HCT116 (cell line): ENCODE results near the gene GTF2I. TPM values are rescaled to one million over a fixed set of nuclear protein-coding genes. Genes with fewer than 3 reads are reported as not detected.
"Not testable (repeated sequence)": the region's sequence is repeated elsewhere in the genome, so short reads cannot be mapped to it uniquely, and the experiment has no call there.

Source experiments
- ATAC-seq: fragments of 200-7000 bp; cut with Tn5 transposase; 2 replicates; pipeline ENCODE4 v1.9.1; 2020; ENCODE audit warnings: mild to moderate bottlenecking, moderate library complexity
- BruUV-seq: library from RNA; stranded (reverse); fragments of 400-500 nt; replicated peaks from 2 replicates; lab custom pipeline; 2021; lab: Mats Ljungman, UMichigan
- CTCF ChIA-PET: fragments of 300-600 bp; sonication (Branson Sonifier 250); formaldehyde crosslinking; loops from one replicate; lab custom pipeline; 2021; ENCODE audit warnings: antibody characterized with exemption; lab: Charles Lee
- POLR2A ChIA-PET: fragments of 300-600, 350-600 bp; sonication (Branson Sonifier 250); formaldehyde crosslinking; loops from one replicate; lab custom pipeline; 2021; ENCODE audit warnings: antibody characterized with exemption; lab: Charles Lee
- RAD21 ChIA-PET, 2 experiments: fragments of 300-600 bp; sonication (Branson Sonifier 250); formaldehyde crosslinking; loops; one replicate each; lab custom pipeline; 2023; ENCODE audit warnings: low total read pairs in 2 of 2; ENCODE audit not compliant: uncharacterized antibody in 2 of 2, unreplicated experiment in 2 of 2, low non-redundant PET in 1 of 2; lab: Charles Lee
- DNase-seq: peaks from one replicate; pipeline ENCODE4 v3.0.0-alpha.2; 2010; ENCODE audit warnings: low read depth, low spot score
- H2AFZ ChIP-seq: fragments of 200-600 bp; shearing (Covaris generic), sonication (generic); 2 replicates; pipeline ENCODE4 v1.6.1; 2017; ENCODE audit warnings: low read depth, mixed run types, mixed read lengths, antibody characterized with exemption, low read length; ENCODE audit not compliant: poor library complexity, severe bottlenecking
- H3K27ac ChIP-seq: 2 replicates; pipeline ENCODE4 v1.5.1; 2012; ENCODE audit warnings: low read depth, low read length
- H3K27me3 ChIP-seq: fragments of 200-600 bp; sonication (generic); 2 replicates; pipeline ENCODE4 v1.6.1; 2016; ENCODE audit warnings: mixed run types, low read length, mixed read lengths; ENCODE audit not compliant: insufficient read depth
- H3K36me3 ChIP-seq, 2 experiments: fragments of 200-500 bp in 1 of 2; fragments of 200-600 bp in 1 of 2; sonication (Bioruptor generic) in 1 of 2; sonication (generic) in 1 of 2; 2 replicates each; pipeline versions ENCODE4 v1.5.1 to v1.6.1; 2014 to 2016; ENCODE audit warnings: low read length in 2 of 2, inconsistent platforms in 1 of 2, mixed read lengths in 1 of 2, mixed run types in 1 of 2; ENCODE audit not compliant: insufficient read depth in 2 of 2, control insufficient read depth in 1 of 2
- H3K4me1 ChIP-seq, 2 experiments: fragments of 200-600 bp in 1 of 2; sonication (generic) in 1 of 2; 2 replicates each; pipeline versions ENCODE4 v1.5.1 to v1.6.1; 2012 to 2017; ENCODE audit warnings: low read length in 2 of 2, inconsistent platforms in 1 of 2, mild to moderate bottlenecking in 1 of 2, mixed read lengths in 1 of 2, mixed run types in 1 of 2, moderate library complexity in 1 of 2; ENCODE audit not compliant: insufficient read depth in 2 of 2, control insufficient read depth in 1 of 2
- H3K4me2 ChIP-seq: fragments of 200-600 bp; sonication (generic); 2 replicates; pipeline ENCODE4 v1.6.1; 2017; ENCODE audit warnings: mixed run types, low read length, mixed read lengths
- H3K4me3 ChIP-seq, 2 experiments: fragments of 200-600 bp in 1 of 2; sonication (generic) in 1 of 2; replicated peaks in 1 of 2; 2 replicates each; pipeline ENCODE4 v1.5.1; 2011 to 2016; ENCODE audit warnings: low read length in 2 of 2, control low read depth in 1 of 2, low read depth in 1 of 2, mild to moderate bottlenecking in 1 of 2, mixed read lengths in 1 of 2, mixed run types in 1 of 2
- H3K79me2 ChIP-seq: fragments of 200-600 bp; sonication (generic); 2 replicates; pipeline ENCODE4 v1.6.1; 2017; ENCODE audit warnings: mild to moderate bottlenecking, mixed run types, low read length, moderate library complexity, mixed read lengths; ENCODE audit not compliant: insufficient read depth
- H3K9ac ChIP-seq: fragments of 200-600 bp; sonication (generic); 2 replicates; pipeline ENCODE4 v1.6.1; 2016; ENCODE audit warnings: low read length, mixed read lengths
- H3K9me2 ChIP-seq: fragments of 200-600 bp; sonication (generic), shearing (Covaris generic); 2 replicates; pipeline ENCODE4 v1.6.1; 2017; ENCODE audit warnings: mixed run types, mild to moderate bottlenecking, moderate library complexity; ENCODE audit not compliant: insufficient read depth
- H3K9me3 ChIP-seq, 2 experiments: fragments of 200-500 bp in 1 of 2; fragments of 200-600 bp in 1 of 2; sonication (Bioruptor generic) in 1 of 2; sonication (generic) in 1 of 2; 2 replicates each; pipeline ENCODE4 v1.6.1; 2014 to 2017; ENCODE audit warnings: low read length in 2 of 2, mixed read lengths in 2 of 2, inconsistent platforms in 1 of 2, low read depth in 1 of 2, mild to moderate bottlenecking in 1 of 2, mixed run types in 1 of 2, moderate library complexity in 1 of 2; ENCODE audit not compliant: control insufficient read depth in 1 of 2, insufficient read depth in 1 of 2
- H4K20me1 ChIP-seq: fragments of 200-600 bp; sonication (generic), shearing (Covaris generic); 2 replicates; pipeline ENCODE4 v1.6.1; 2017; ENCODE audit warnings: mixed run types, mild to moderate bottlenecking, moderate library complexity; ENCODE audit not compliant: insufficient read depth
- intact Hi-C: fragments of 100-400 bp; cut with micrococcal nuclease; formaldehyde crosslinking; loops from 2 replicates; pipeline ENCODE4 v1.10.0; 2022
- total RNA-seq: library from RNA; stranded (reverse); gene quantifications from one replicate; pipeline ENCODE4 v1.2.1, GENCODE V29; 2021; ENCODE audit not compliant: unreplicated experiment

Gene GTF2I
- total RNA-seq, 1 experiment from 2014 or later, result 164 TPM

- peak; percentile 26; the same call in 1 of the 2 replicates for ATAC-seq
- H3K9ac ChIP-seq, H3K27ac ChIP-seq, H3K9me3 ChIP-seq, H2AFZ ChIP-seq, intact Hi-C loops, RAD21 ChIA-PET, H3K36me3 ChIP-seq, CTCF ChIA-PET, H3K4me2 ChIP-seq, DNase-seq, H3K4me3 ChIP-seq, H3K4me1 ChIP-seq, H3K9me2 ChIP-seq, H3K79me2 ChIP-seq, POLR2A ChIA-PET, H3K27me3 ChIP-seq, H4K20me1 ChIP-seq, BruUV-seq: not testable (repeated sequence)
Measured at GRCh38 chr7:74772093-74772492, 114.6 kb downstream of the GTF2I start.

DNA sequence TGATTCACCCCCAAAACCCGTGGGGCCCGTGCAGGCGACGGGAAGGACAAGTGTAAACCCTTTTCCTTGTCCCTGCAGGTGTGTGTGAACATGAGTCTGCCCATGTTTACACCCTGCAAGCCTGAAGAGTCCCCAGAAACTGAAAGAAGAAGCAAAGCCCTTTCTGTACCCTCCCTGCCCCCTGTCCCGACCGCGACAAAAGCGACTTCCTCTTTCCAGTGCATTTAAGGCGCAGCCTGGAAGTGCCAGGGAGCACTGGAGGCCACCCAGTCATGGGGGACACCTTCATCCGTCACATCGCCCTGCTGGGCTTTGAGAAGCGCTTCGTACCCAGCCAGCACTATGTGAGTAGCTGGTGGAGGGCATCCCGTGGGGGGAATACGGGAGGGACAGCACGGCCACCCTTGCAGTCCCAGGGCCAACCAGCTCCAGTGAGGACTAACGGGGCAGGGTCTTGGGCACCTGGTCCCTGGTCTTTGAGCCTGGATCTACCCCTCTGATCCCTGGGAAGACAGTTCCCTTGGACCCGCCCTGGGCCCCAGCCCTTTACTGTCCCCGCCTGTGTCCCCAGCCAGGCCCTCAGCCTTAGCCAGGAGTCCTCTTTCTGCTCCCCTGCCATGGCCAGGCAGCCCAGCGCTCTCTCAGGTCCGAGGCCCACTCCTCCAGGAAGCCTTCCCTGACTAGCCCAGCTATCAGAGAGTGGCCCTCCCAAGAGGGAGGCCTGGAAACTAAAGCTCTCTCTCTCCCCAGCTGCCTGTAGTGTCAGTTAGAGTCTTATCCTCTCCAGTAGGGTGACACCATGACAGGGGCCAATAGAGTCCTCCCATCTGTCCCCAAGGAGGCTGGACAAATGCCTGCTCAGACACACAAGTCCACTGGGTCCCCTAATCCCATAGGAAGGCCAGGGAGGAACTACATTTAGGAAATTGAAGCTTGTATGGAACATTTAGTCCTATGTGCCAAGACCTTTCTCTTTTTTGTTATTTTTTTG lies 116.5 kb downstream of the GTF2I start, which contains the start of gene NCF1:
Gene NCF1, plus strand, starts transcription at position 252 of the 991 bp plus-strand sequence. Its CDS starts 21 bp downstream, at position 273.
- H3K9me3 ChIP-seq, H3K9ac ChIP-seq, H4K20me1 ChIP-seq, H3K36me3 ChIP-seq, H2AFZ ChIP-seq, DNase-seq, intact Hi-C loops, RAD21 ChIA-PET, H3K9me2 ChIP-seq, CTCF ChIA-PET, H3K79me2 ChIP-seq, BruUV-seq, H3K27me3 ChIP-seq, H3K27ac ChIP-seq, POLR2A ChIA-PET, H3K4me3 ChIP-seq, H3K4me2 ChIP-seq, H3K4me1 ChIP-seq: not testable (repeated sequence)
- peak; percentile 52; the same call in 1 of the 2 replicates for ATAC-seq

- BruUV-seq, H3K4me1 ChIP-seq, H3K9ac ChIP-seq, RAD21 ChIA-PET, H3K36me3 ChIP-seq, DNase-seq, H3K27me3 ChIP-seq, H3K79me2 ChIP-seq, POLR2A ChIA-PET, H3K4me3 ChIP-seq, H2AFZ ChIP-seq, H4K20me1 ChIP-seq, intact Hi-C loops, CTCF ChIA-PET, ATAC-seq, H3K4me2 ChIP-seq, H3K9me2 ChIP-seq, H3K9me3 ChIP-seq, H3K27ac ChIP-seq: not testable (repeated sequence)
Measured at GRCh38 chr7:74775111-74775510, 117.6 kb downstream of the GTF2I start.

- H3K27me3 ChIP-seq, H3K9me3 ChIP-seq, CTCF ChIA-PET, H3K27ac ChIP-seq, H3K4me2 ChIP-seq, RAD21 ChIA-PET, H2AFZ ChIP-seq, H3K4me1 ChIP-seq, H3K36me3 ChIP-seq, H3K79me2 ChIP-seq, intact Hi-C loops, DNase-seq, H3K9me2 ChIP-seq, ATAC-seq, BruUV-seq, H3K4me3 ChIP-seq, H3K9ac ChIP-seq, H4K20me1 ChIP-seq, POLR2A ChIA-PET: not testable (repeated sequence)
Measured at GRCh38 chr7:74779053-74779452, 121.5 kb downstream of the GTF2I start.
